HL-60 (cell line): ENCODE results near the gene LRRC7.

ENCODE experiments used
- DNase-seq, 2 experiments: peaks; one replicate each; pipeline ENCODE4 v3.0.0-alpha.2; 2010 to 2020; ENCODE audit warnings: low read depth in 1 of 2, low spot score in 1 of 2
- H3K27ac ChIP-seq: fragments of 250-450 bp; sonication (Bioruptor Pico); replicated peaks from 2 replicates; pipeline ENCODE4 v1.5.1; 2020; ENCODE audit warnings: mild to moderate bottlenecking, moderate library complexity
- H3K27me3 ChIP-seq: fragments of 250-450 bp; sonication (Bioruptor Pico); 2 replicates; pipeline ENCODE4 v1.5.1; 2021; ENCODE audit warnings: mild to moderate bottlenecking, moderate library complexity; ENCODE audit not compliant: insufficient read depth, poor library complexity, severe bottlenecking
- H3K4me3 ChIP-seq: replicated peaks from 2 replicates; pipeline ENCODE4 v1.5.1; 2011; ENCODE audit warnings: mild to moderate bottlenecking, control low read depth, low read length; ENCODE audit not compliant: insufficient read depth
- GABPA ChIP-seq: IDR thresholded peaks from 2 replicates; pipeline ENCODE4 v1.6.1; 2012; ENCODE audit warnings: low read depth
- POLR2AphosphoS5 ChIP-seq: IDR thresholded peaks from 2 replicates; pipeline ENCODE4 v1.6.1; 2012; ENCODE audit warnings: low read depth
- SPI1 ChIP-seq: IDR thresholded peaks from 2 replicates; pipeline ENCODE4 v1.6.1; 2012; ENCODE audit warnings: low read depth, mild to moderate bottlenecking, borderline replicate concordance
- TF ChIP-seq, protein P1 (sequence below): IDR thresholded peaks from 2 replicates; pipeline ENCODE4 v1.6.1; 2012; ENCODE audit warnings: low read depth; ENCODE audit not compliant: insufficient replicate concordance
- TF ChIP-seq, protein P2 (sequence below): IDR thresholded peaks from one replicate; pipeline ENCODE4 v1.5.1; 2011; ENCODE audit warnings: low read length, control low read depth, inconsistent platforms; ENCODE audit not compliant: insufficient read depth

Gene LRRC7

GRCh38 chr1:70033936-70034335, 466.2 kb downstream of the LRRC7 start:
- H3K27ac ChIP-seq = no peak overlapping the region

DNA sequence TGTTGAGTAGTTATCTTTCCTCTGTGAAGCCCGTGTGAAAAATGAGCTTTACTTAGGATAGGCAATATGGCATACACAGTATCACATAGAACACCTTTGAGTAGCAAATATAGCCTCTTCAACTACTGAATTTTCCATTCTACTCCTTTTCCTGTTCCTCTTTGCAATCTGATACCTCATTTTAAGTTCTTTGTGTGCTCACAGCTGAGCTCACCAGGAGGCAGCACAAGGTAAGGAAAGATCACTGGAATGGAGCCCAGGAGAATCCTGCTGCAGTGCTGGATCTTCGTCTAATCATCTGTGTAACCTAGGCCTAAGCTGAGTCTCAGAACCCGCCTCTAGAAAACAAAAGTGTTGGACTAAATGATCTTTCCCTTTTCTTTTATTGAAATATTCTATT, 466.7 kb downstream of the LRRC7 start:
- no peak overlapping the region for H3K27ac ChIP-seq
- H3K27me3 ChIP-seq = no peaks in the 10 kb centered on the region
- DNase-seq = no peak
- no peak overlapping the region for H3K4me3 ChIP-seq
- peak; percentile 61; the same call in 1 of the 2 replicates for TF ChIP-seq SPI1
- TF ChIP-seq, protein P1, sequence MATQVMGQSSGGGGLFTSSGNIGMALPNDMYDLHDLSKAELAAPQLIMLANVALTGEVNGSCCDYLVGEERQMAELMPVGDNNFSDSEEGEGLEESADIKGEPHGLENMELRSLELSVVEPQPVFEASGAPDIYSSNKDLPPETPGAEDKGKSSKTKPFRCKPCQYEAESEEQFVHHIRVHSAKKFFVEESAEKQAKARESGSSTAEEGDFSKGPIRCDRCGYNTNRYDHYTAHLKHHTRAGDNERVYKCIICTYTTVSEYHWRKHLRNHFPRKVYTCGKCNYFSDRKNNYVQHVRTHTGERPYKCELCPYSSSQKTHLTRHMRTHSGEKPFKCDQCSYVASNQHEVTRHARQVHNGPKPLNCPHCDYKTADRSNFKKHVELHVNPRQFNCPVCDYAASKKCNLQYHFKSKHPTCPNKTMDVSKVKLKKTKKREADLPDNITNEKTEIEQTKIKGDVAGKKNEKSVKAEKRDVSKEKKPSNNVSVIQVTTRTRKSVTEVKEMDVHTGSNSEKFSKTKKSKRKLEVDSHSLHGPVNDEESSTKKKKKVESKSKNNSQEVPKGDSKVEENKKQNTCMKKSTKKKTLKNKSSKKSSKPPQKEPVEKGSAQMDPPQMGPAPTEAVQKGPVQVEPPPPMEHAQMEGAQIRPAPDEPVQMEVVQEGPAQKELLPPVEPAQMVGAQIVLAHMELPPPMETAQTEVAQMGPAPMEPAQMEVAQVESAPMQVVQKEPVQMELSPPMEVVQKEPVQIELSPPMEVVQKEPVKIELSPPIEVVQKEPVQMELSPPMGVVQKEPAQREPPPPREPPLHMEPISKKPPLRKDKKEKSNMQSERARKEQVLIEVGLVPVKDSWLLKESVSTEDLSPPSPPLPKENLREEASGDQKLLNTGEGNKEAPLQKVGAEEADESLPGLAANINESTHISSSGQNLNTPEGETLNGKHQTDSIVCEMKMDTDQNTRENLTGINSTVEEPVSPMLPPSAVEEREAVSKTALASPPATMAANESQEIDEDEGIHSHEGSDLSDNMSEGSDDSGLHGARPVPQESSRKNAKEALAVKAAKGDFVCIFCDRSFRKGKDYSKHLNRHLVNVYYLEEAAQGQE = no peak

More at GRCh38 chr1:70033936-70034335, 466.2 kb downstream of the LRRC7 start:
- DNase-seq = no peak
- no peaks in the 10 kb centered on the region for H3K27me3 ChIP-seq
- no peak overlapping the region for H3K4me3 ChIP-seq
- TF ChIP-seq POLR2AphosphoS5 (no peak), SPI1 (no peak), GABPA (no peak)
- TF ChIP-seq, protein P2, sequence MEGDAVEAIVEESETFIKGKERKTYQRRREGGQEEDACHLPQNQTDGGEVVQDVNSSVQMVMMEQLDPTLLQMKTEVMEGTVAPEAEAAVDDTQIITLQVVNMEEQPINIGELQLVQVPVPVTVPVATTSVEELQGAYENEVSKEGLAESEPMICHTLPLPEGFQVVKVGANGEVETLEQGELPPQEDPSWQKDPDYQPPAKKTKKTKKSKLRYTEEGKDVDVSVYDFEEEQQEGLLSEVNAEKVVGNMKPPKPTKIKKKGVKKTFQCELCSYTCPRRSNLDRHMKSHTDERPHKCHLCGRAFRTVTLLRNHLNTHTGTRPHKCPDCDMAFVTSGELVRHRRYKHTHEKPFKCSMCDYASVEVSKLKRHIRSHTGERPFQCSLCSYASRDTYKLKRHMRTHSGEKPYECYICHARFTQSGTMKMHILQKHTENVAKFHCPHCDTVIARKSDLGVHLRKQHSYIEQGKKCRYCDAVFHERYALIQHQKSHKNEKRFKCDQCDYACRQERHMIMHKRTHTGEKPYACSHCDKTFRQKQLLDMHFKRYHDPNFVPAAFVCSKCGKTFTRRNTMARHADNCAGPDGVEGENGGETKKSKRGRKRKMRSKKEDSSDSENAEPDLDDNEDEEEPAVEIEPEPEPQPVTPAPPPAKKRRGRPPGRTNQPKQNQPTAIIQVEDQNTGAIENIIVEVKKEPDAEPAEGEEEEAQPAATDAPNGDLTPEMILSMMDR = no peak
- TF ChIP-seq, protein P1 = no peak

GRCh38 chr1:70038025-70038424, 470.3 kb downstream of the LRRC7 start:
- Histone ChIP-seq H3K27ac (no peak overlapping the region), H3K27me3 (no peaks in the 10 kb centered on the region), H3K4me3 (no peak overlapping the region)
- DNase-seq = no peak
- TF ChIP-seq, protein P2 = no peak
- TF ChIP-seq, protein P1 = no peak
- no peak for TF ChIP-seq SPI1
- no peak for TF ChIP-seq POLR2AphosphoS5
- no peak for TF ChIP-seq GABPA

DNA sequence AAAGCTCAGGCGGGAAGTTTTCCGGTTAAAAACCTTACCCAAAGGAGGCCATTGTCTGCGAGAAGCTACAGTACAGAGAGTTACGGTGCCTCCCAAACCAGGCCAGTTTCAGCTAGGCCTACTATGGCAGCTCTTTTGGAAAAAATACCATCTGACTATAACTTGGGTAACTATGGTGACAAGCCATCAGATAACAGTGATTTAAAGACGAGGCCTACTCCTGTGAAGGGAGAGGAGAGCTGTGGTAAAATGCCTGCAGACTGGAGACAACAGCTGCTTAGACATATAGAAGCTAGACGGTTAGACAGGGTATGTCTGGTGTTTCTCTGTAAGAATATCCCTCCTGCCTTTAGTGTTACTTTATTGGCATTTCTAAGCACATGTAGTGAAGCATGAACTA, 471.8 kb downstream of the LRRC7 start:
- no peaks in the 10 kb centered on the region for H3K27me3 ChIP-seq
- TF ChIP-seq, protein P2 = no peak
- no peak for TF ChIP-seq SPI1
- no peak for TF ChIP-seq POLR2AphosphoS5
- no peak for TF ChIP-seq GABPA
- TF ChIP-seq, protein P1 = no peak
- no peak overlapping the region for H3K27ac ChIP-seq
- no peak overlapping the region for H3K4me3 ChIP-seq
- no peak for DNase-seq
